Right lobe of liver (tissue), 6 donors: ENCODE results near the gene ARHGAP19. TPM values are rescaled to one million over a fixed set of nuclear protein-coding genes. Genes with fewer than 3 reads are reported as not detected.
A peak's percentile ranks its signal among the peaks of the same experiment; 100 is the strongest.

Experiments
- ATAC-seq, 4 donors: fragments of 200-7000 bp; cut with Tn5 transposase; one replicate each; pipeline ENCODE4 v1.9.1; 2020; ENCODE audit warnings: mild to moderate bottlenecking in 4 of 4, moderate library complexity in 4 of 4
- DNase-seq, 3 donors: peaks; one replicate each; pipeline ENCODE4 v3.0.0-alpha.2; 2020
- H3K27ac ChIP-seq, 3 donors: fragments of 200-600 bp; one replicate each; pipeline ENCODE4 v1.8.0; 2022
- H3K27me3 ChIP-seq, 2 donors: fragments of 200-600 bp; one replicate each; pipeline ENCODE4 v1.8.0; 2022
- H3K36me3 ChIP-seq, 4 donors: fragments of 200-600 bp; sonication (generic) in 1 of 4; one replicate each; pipeline versions ENCODE4 v1.5.1 to v1.8.0; 2017 to 2022; ENCODE audit warnings: control low read depth in 1 of 4
- H3K4me1 ChIP-seq, 4 donors: fragments of 200-600 bp; sonication (generic) in 1 of 4; one replicate each; pipeline versions ENCODE4 v1.5.1 to v1.8.0; 2017 to 2022; ENCODE audit warnings: control low read depth in 1 of 4
- H3K4me3 ChIP-seq, 3 donors: fragments of 200-600 bp; one replicate each; pipeline ENCODE4 v1.8.0; 2022
- H3K9me3 ChIP-seq, 4 donors: fragments of 200-600 bp; sonication (generic) in 1 of 4; one replicate each; pipeline versions ENCODE4 v1.5.1 to v1.8.0; 2017 to 2022; ENCODE audit warnings: control low read depth in 1 of 4
- CTCF ChIP-seq, 4 donors: fragments of 200-600 bp in 3 of 4; fragments of 450-650 bp in 1 of 4; IDR thresholded peaks; one replicate each; pipeline versions ENCODE4 v1.5.1 to v1.8.0; 2016 to 2022; ENCODE audit warnings: antibody characterized with exemption in 4 of 4, mild to moderate bottlenecking in 2 of 4
- POLR2A ChIP-seq: fragments of 450-650 bp; IDR thresholded peaks from one replicate; pipeline ENCODE4 v1.6.1; 2017; ENCODE audit warnings: antibody characterized with exemption, mild to moderate bottlenecking
- WGBS: methylation state at CpG from one replicate; pipeline ENCODE4 v1.1.6; 2018; ENCODE audit warnings: low coverage, low lambda C conversion rate; ENCODE audit not compliant: insufficient coverage; ENCODE audit errors: missing lambda C conversion rate; 5-methylcytosine and 5-hydroxymethylcytosine counted together
- intact Hi-C, 2 donors: fragments of 100-400 bp; cut with DNase I; formaldehyde crosslinking; loops; one replicate each; pipeline versions ENCODE4 v1.11.2 to v1.14.1; 2022
- total RNA-seq, 6 experiments: library from RNA; depleted of rRNA in 2 of 6; stranded (reverse); fragments of >200 nt in 2 of 6; fragmentation: NEBNext Ultra II Directional in 3 of 6; extraction: Animal tissue kit (Norgen Biotek cat#: 25700) in 3 of 6; gene quantifications; one replicate each; pipeline versions ENCODE4 v1.1.0 to v1.2.4, GENCODE V29; 2016 to 2023
- donor health status: DM: no; HTN: yes; CAD: no.
- donor health status: DM: no; HTN: no; CAD: no.
- donor health status: DM: no; HTN: no; CAD: no.
- donor health status: DM: no; HTN: yes; CAD: no.
- donor health status: DM: no; HTN: yes; CAD: no.

The ARHGAP19 gene
- total RNA-seq, 6 experiments from 2014 or later: 2.3 to 5.5 (median 3.4) TPM

- ATAC-seq: peak; percentile 89 to 97 (median 92)
- peak; percentile 66 to 77 (median 70) for TF ChIP-seq CTCF (IDR thresholded peaks at IDR 0.05)
- TF ChIP-seq POLR2A: no peak
- no peaks in the 10 kb centered on the region for H3K36me3 ChIP-seq
- no peaks in the 10 kb centered on the region for H3K27me3 ChIP-seq
- peaks cover 0 to 11% (median 7%) of the 10 kb centered on the region in 4 donors for H3K4me1 ChIP-seq
- intact Hi-C loops: loop anchor here in 1 of 2 donors (10.0 kb wide), 1 partner anchor 46 kb away; no protein-coding TSS in a partner anchor
- H3K27ac ChIP-seq: peak overlapping the region; percentile 18 to 68 (median 54)
- H3K4me3 ChIP-seq: no peak overlapping the region
- DNase-seq: no peak
- no peaks in the 10 kb centered on the region for H3K9me3 ChIP-seq
Observed at GRCh38 chr10:97278491-97278989, 13.9 kb downstream of the ARHGAP19 start.

- H3K36me3 ChIP-seq: no peaks in the 10 kb centered on the region
- 8% methylated on average over 1 of the region's 1 CpG for WGBS
- intact Hi-C loops: loop anchor here in 1 of 2 donors (10.0 kb wide), 1 partner anchor 47 kb away; no protein-coding TSS in a partner anchor
- H3K4me1 ChIP-seq: peaks cover 0 to 11% (median 7%) of the 10 kb centered on the region in 4 donors
- no peak overlapping the region for H3K27ac ChIP-seq
- H3K9me3 ChIP-seq: no peaks in the 10 kb centered on the region
- TF ChIP-seq POLR2A (no peak), CTCF (IDR thresholded peaks at IDR 0.05) (no peak)
- DNase-seq (no peak), ATAC-seq (peak in 1 of 4 donors; percentile 27)
- no peak overlapping the region for H3K4me3 ChIP-seq
- H3K27me3 ChIP-seq: no peaks in the 10 kb centered on the region
Observed at GRCh38 chr10:97277551-97277950, 14.9 kb downstream of the ARHGAP19 start.

DNA sequence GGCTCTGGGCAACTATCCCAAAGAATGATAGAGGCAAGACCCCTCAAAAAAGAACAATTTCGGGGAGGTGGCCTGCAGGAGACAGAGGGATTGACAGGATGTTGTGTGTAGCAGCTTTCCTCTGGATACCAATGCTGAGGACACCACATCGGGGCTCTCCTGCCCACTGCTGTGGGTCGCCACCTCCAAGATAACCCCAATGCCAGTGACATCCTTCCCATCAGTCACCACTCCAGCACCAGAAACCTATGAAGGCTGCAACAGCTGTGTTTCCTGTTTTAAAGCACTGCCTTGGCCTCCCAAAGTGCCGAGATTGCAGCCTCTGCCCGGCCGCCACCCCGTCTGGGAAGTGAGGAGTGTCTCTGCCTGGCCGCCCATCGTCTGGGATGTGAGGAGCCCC lies 17.6 kb downstream of the ARHGAP19 start:
- ATAC-seq (no peak), DNase-seq (no peak)
- Histone ChIP-seq H3K27me3 (no peaks in the 10 kb centered on the region), H3K9me3 (no peaks in the 10 kb centered on the region), H3K36me3 (no peaks in the 10 kb centered on the region), H3K4me1 (peaks cover 0 to 11% (median 7%) of the 10 kb centered on the region in 4 donors), H3K4me3 (no peak overlapping the region), H3K27ac (no peak overlapping the region)
- 48% methylated on average over 3 of the region's 9 CpGs for WGBS
- no peak for TF ChIP-seq CTCF (IDR thresholded peaks at IDR 0.05)
- TF ChIP-seq POLR2A: no peak
- intact Hi-C loops: loop anchor here in 1 of 2 donors (10.0 kb wide), 1 partner anchor 50 kb away; no protein-coding TSS in a partner anchor

DNA sequence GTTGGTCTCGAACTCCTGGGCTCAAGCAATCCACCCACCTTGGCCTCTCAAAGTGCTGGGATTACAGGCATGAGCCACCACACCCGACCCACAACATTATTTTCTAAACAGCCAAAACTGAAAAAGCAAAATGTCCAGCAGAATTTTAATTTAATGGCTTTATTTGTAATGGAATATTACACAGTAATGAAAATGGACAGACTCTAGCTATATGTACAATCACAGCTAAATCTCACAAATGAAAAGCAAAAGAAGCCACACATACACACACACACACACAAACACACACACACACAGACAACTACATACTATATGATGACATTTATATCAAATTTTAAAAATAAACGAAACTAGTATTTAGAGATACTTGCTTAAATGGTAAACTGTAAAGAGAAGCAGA lies 18.7 kb downstream of the ARHGAP19 start:
- H3K27me3 ChIP-seq: no peaks in the 10 kb centered on the region

More for the DNA sequence above, 18.7 kb downstream of the ARHGAP19 start:
- Histone ChIP-seq H3K27ac (no peak overlapping the region), H3K36me3 (no peaks in the 10 kb centered on the region), H3K9me3 (no peaks in the 10 kb centered on the region), H3K4me3 (no peak overlapping the region), H3K4me1 (peaks cover 0 to 8% (median under 1%) of the 10 kb centered on the region in 4 donors)
- DNase-seq: no peak
- TF ChIP-seq CTCF (IDR thresholded peaks at IDR 0.05): no peak
- no peak for TF ChIP-seq POLR2A
- intact Hi-C loops: loop anchor here in 1 of 2 donors (10.0 kb wide), 1 partner anchor 51 kb away; no protein-coding TSS in a partner anchor
- no peak for ATAC-seq
- 98% methylated on average over 3 of the region's 3 CpGs for WGBS
